Occipital lobe (tissue), 2 donors: ENCODE data around the gene TRAF3IP1. TPM values are rescaled to one million over a fixed set of nuclear protein-coding genes. Genes with fewer than 3 reads are reported as not detected.
"Not testable (repeated sequence)": the region's sequence is repeated elsewhere in the genome, so short reads cannot be mapped to it uniquely, and the experiment has no call there.

Experiments
- DNase-seq: peaks from one replicate; lab custom pipeline; 2025; lab: John Stamatoyannopoulos, UW
- total RNA-seq: library from RNA; depleted of rRNA; stranded (reverse); fragments of >200 nt; gene quantifications from one replicate; pipeline ENCODE4 v1.2.3, GENCODE V29; 2014

TRAF3IP1 gene
- total RNA-seq, 1 donor from 2014 or later = 10.5 TPM

- DNase-seq = no peak
Observed at GRCh38 chr2:238308177-238308576, 12.1 kb upstream of the TRAF3IP1 start.

GRCh38 chr2:238310721-238311120 is 9.6 kb upstream of the TRAF3IP1 start:
- not testable (repeated sequence) for DNase-seq

GRCh38 chr2:238313289-238313990 is 6.9 kb upstream of the TRAF3IP1 start:
- DNase-seq = no peak

- no peak for DNase-seq
Observed at GRCh38 chr2:238313991-238314350, 6.3 kb upstream of the TRAF3IP1 start.

- DNase-seq = no peak
Observed at GRCh38 chr2:238314576-238314975, 5.7 kb upstream of the TRAF3IP1 start.

- no peak for DNase-seq
Observed at GRCh38 chr2:238315031-238315595, 5.2 kb upstream of the TRAF3IP1 start.

GRCh38 chr2:238320648-238321281 is 447 bp downstream of the TRAF3IP1 start:
- DNase-seq = no peak

GRCh38 chr2:238321467-238321866 is 1.1 kb downstream of the TRAF3IP1 start:
- DNase-seq = no peak

- DNase-seq = no peak
Observed at GRCh38 chr2:238322001-238322411, 1.7 kb downstream of the TRAF3IP1 start.

- DNase-seq = not testable (repeated sequence)
Observed at GRCh38 chr2:238324248-238324647, 3.9 kb downstream of the TRAF3IP1 start.

- no peak for DNase-seq
Observed at GRCh38 chr2:238325694-238326093, 5.4 kb downstream of the TRAF3IP1 start.

- no peak for DNase-seq
Observed at GRCh38 chr2:238326801-238327365, 6.6 kb downstream of the TRAF3IP1 start.

GRCh38 chr2:238327751-238328150 is 7.4 kb downstream of the TRAF3IP1 start:
- no peak for DNase-seq

GRCh38 chr2:238330391-238330790 is 10.1 kb downstream of the TRAF3IP1 start:
- DNase-seq = no peak

GRCh38 chr2:238331916-238332315 is 11.6 kb downstream of the TRAF3IP1 start:
- DNase-seq = no peak

- no peak for DNase-seq
Observed at GRCh38 chr2:238334885-238335284, 14.6 kb downstream of the TRAF3IP1 start.

GRCh38 chr2:238335591-238335990 is 15.3 kb downstream of the TRAF3IP1 start:
- not testable (repeated sequence) for DNase-seq

- DNase-seq = no peak
Observed at GRCh38 chr2:238336151-238336550, 15.8 kb downstream of the TRAF3IP1 start.

GRCh38 chr2:238336793-238337444 is 16.6 kb downstream of the TRAF3IP1 start:
- DNase-seq = no peak

- no peak for DNase-seq
Observed at GRCh38 chr2:238337846-238338245, 17.5 kb downstream of the TRAF3IP1 start.

GRCh38 chr2:238338710-238339394 is 18.5 kb downstream of the TRAF3IP1 start:
- no peak for DNase-seq
